SK-N-SH treated with all-trans-retinoic acid at 6 μM for 48 hours (cell line): ENCODE measurements around the gene ITPR3.

Experiments
- ARNTL ChIP-seq: fragments of 450-650 bp; formaldehyde crosslinking; IDR thresholded peaks from 2 replicates; pipeline ENCODE4 v1.5.0; 2020; ENCODE audit warnings: low read depth, mild to moderate bottlenecking, moderate library complexity, borderline replicate concordance
- GLIS3 ChIP-seq: fragments of 250-450 bp; sonication (Bioruptor Pico); IDR thresholded peaks from 2 replicates; pipeline ENCODE4 v1.5.0; 2020; ENCODE audit warnings: mild to moderate bottlenecking, moderate library complexity
- ISL1 ChIP-seq: fragments of 250-450 bp; sonication (Bioruptor Pico); IDR thresholded peaks from 2 replicates; pipeline ENCODE4 v2.1.2; 2022; ENCODE audit warnings: mild to moderate bottlenecking, moderate library complexity
- OSR1 ChIP-seq: fragments of 250-450 bp; sonication (Bioruptor Pico); IDR thresholded peaks from 2 replicates; pipeline ENCODE4 v1.8.0; 2022; ENCODE audit warnings: moderate library complexity, mild to moderate bottlenecking, inconsistent platforms
- PPARA ChIP-seq: fragments of 250-450 bp; sonication (Bioruptor Pico); IDR thresholded peaks from 2 replicates; pipeline ENCODE4 v1.5.0; 2020; ENCODE audit warnings: mild to moderate bottlenecking, borderline replicate concordance
- RARB ChIP-seq: fragments of 250-450 bp; sonication (Bioruptor Pico); IDR thresholded peaks from 2 replicates; pipeline ENCODE4 v1.8.0; 2021; ENCODE audit warnings: mild to moderate bottlenecking, moderate library complexity
- ZFP30 ChIP-seq: fragments of 450-650 bp; formaldehyde crosslinking; IDR thresholded peaks from 2 replicates; pipeline ENCODE4 v1.5.0; 2022; ENCODE audit warnings: mild to moderate bottlenecking, moderate library complexity
- ZNF565 ChIP-seq: fragments of 450-650 bp; formaldehyde crosslinking; conservative IDR thresholded peaks from 2 replicates; pipeline ENCODE4 v1.5.0; 2020; ENCODE audit warnings: low read depth, mild to moderate bottlenecking, moderate library complexity
- ZNF70 ChIP-seq: fragments of 450-650 bp; formaldehyde crosslinking; IDR thresholded peaks from 2 replicates; pipeline ENCODE4 v1.5.0; 2020; ENCODE audit warnings: mild to moderate bottlenecking, moderate library complexity
- TF ChIP-seq, protein P1 (sequence below): fragments of 250-450 bp; sonication (Bioruptor Pico); IDR thresholded peaks from 2 replicates; pipeline ENCODE4 v1.8.0; 2020; ENCODE audit warnings: mild to moderate bottlenecking, moderate library complexity, borderline replicate concordance
- TF ChIP-seq, protein P2 (sequence below): fragments of 250-450 bp; sonication (Bioruptor Pico); IDR thresholded peaks from 2 replicates; pipeline ENCODE4 v1.5.1; 2021; ENCODE audit warnings: mild to moderate bottlenecking, moderate library complexity
- TF ChIP-seq, protein P3 (sequence below): fragments of 250-450 bp; sonication (Bioruptor Pico); IDR thresholded peaks from 2 replicates; pipeline ENCODE4 v1.8.0; 2021; ENCODE audit warnings: low read depth, mild to moderate bottlenecking, moderate library complexity, borderline replicate concordance
- TF ChIP-seq, protein P4 (sequence below): fragments of 250-450 bp; sonication (Bioruptor Pico); IDR thresholded peaks from 2 replicates; pipeline ENCODE4 v1.5.1; 2020; ENCODE audit warnings: low read depth, mild to moderate bottlenecking, moderate library complexity

DNA sequence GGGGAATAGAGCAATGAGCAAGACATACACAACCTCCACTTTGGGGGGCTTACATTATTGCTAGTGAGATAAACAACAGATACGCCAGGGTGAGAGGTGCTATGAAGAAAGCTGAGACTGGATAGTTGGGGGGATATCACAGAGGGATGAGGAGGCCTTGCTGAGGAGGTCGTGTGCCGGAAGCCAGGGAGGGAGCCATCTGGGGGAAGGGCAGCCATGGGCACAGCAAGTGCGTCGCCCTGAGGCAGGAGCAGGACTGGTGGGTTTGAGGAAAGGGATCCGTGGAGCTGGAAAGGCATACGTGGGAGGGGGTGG, 28.9 kb upstream of the ITPR3 start:
- TF ChIP-seq GLIS3 (CRISPR knock-in tag) = no peak
- TF ChIP-seq ARNTL (CRISPR knock-in tag) = no peak
- TF ChIP-seq, protein P1, sequence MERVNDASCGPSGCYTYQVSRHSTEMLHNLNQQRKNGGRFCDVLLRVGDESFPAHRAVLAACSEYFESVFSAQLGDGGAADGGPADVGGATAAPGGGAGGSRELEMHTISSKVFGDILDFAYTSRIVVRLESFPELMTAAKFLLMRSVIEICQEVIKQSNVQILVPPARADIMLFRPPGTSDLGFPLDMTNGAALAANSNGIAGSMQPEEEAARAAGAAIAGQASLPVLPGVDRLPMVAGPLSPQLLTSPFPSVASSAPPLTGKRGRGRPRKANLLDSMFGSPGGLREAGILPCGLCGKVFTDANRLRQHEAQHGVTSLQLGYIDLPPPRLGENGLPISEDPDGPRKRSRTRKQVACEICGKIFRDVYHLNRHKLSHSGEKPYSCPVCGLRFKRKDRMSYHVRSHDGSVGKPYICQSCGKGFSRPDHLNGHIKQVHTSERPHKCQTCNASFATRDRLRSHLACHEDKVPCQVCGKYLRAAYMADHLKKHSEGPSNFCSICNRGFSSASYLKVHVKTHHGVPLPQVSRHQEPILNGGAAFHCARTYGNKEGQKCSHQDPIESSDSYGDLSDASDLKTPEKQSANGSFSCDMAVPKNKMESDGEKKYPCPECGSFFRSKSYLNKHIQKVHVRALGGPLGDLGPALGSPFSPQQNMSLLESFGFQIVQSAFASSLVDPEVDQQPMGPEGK (CRISPR knock-in tag) = no peak
- TF ChIP-seq, protein P2, sequence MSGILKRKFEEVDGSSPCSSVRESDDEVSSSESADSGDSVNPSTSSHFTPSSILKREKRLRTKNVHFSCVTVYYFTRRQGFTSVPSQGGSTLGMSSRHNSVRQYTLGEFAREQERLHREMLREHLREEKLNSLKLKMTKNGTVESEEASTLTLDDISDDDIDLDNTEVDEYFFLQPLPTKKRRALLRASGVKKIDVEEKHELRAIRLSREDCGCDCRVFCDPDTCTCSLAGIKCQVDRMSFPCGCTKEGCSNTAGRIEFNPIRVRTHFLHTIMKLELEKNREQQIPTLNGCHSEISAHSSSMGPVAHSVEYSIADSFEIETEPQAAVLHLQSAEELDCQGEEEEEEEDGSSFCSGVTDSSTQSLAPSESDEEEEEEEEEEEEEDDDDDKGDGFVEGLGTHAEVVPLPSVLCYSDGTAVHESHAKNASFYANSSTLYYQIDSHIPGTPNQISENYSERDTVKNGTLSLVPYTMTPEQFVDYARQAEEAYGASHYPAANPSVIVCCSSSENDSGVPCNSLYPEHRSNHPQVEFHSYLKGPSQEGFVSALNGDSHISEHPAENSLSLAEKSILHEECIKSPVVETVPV (CRISPR knock-in tag) = no peak
- TF ChIP-seq, protein P3, sequence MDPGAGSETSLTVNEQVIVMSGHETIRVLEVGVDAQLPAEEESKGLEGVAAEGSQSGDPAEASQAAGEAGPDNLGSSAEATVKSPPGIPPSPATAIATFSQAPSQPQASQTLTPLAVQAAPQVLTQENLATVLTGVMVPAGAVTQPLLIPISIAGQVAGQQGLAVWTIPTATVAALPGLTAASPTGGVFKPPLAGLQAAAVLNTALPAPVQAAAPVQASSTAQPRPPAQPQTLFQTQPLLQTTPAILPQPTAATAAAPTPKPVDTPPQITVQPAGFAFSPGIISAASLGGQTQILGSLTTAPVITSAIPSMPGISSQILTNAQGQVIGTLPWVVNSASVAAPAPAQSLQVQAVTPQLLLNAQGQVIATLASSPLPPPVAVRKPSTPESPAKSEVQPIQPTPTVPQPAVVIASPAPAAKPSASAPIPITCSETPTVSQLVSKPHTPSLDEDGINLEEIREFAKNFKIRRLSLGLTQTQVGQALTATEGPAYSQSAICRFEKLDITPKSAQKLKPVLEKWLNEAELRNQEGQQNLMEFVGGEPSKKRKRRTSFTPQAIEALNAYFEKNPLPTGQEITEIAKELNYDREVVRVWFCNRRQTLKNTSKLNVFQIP (CRISPR knock-in tag) = no peak
- no peak for TF ChIP-seq ISL1 (CRISPR knock-in tag)
- TF ChIP-seq ZNF70 = no peak
- TF ChIP-seq, protein P4, sequence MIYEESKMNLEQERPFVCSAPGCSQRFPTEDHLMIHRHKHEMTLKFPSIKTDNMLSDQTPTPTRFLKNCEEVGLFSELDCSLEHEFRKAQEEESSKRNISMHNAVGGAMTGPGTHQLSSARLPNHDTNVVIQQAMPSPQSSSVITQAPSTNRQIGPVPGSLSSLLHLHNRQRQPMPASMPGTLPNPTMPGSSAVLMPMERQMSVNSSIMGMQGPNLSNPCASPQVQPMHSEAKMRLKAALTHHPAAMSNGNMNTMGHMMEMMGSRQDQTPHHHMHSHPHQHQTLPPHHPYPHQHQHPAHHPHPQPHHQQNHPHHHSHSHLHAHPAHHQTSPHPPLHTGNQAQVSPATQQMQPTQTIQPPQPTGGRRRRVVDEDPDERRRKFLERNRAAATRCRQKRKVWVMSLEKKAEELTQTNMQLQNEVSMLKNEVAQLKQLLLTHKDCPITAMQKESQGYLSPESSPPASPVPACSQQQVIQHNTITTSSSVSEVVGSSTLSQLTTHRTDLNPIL = no peak
- no peak for TF ChIP-seq RARB
- TF ChIP-seq ZFP30 (CRISPR knock-in tag) = no peak
- TF ChIP-seq OSR1 (CRISPR knock-in tag) = no peak
- TF ChIP-seq PPARA (CRISPR knock-in tag) = no peak
- TF ChIP-seq ZNF565 (CRISPR knock-in tag) = no peak
